Duodenal mucosa (tissue), 2 donors: ENCODE data around the gene CALHM1.
A peak's percentile ranks its signal among the peaks of the same experiment; 100 is the strongest.

Source experiments
- H3K27ac ChIP-seq: one replicate; pipeline ENCODE4 v1.7.0; 2013; ENCODE audit warnings: low read depth, low read length
- H3K27me3 ChIP-seq, 2 donors: one replicate each; pipeline ENCODE4 v1.7.0; 2013; ENCODE audit warnings: low read length in 2 of 2, control low read depth in 1 of 2; ENCODE audit not compliant: insufficient read depth in 2 of 2, control insufficient read depth in 1 of 2
- H3K36me3 ChIP-seq, 2 donors: one replicate each; pipeline ENCODE4 v1.7.0; 2013; ENCODE audit warnings: low read length in 2 of 2, control low read depth in 1 of 2; ENCODE audit not compliant: insufficient read depth in 2 of 2, control insufficient read depth in 1 of 2
- H3K4me1 ChIP-seq, 2 donors: one replicate each; pipeline ENCODE4 v1.7.0; 2013; ENCODE audit warnings: low read length in 2 of 2, control low read depth in 1 of 2; ENCODE audit not compliant: insufficient read depth in 2 of 2, control insufficient read depth in 1 of 2
- H3K4me3 ChIP-seq, 2 donors: one replicate each; pipeline ENCODE4 v1.7.0; 2013; ENCODE audit warnings: low read length in 2 of 2, low read depth in 1 of 2
- H3K9ac ChIP-seq, 2 donors: one replicate each; pipeline ENCODE4 v1.7.0; 2013; ENCODE audit warnings: low read length in 2 of 2, low read depth in 1 of 2
- H3K9me3 ChIP-seq, 2 donors: one replicate each; pipeline ENCODE4 v1.7.0; 2013; ENCODE audit warnings: low read length in 2 of 2, control low read depth in 1 of 2; ENCODE audit not compliant: control insufficient read depth in 1 of 2

The CALHM1 gene

GRCh38 chr10:103456074-103456660 lies 2.5 kb downstream of the CALHM1 start:
- Histone ChIP-seq H3K27me3 (no peaks in the 10 kb centered on the region), H3K36me3 (no peaks in the 10 kb centered on the region), H3K4me1 (peaks cover 4 to 18% of the 10 kb centered on the region in 2 donors), H3K9me3 (no peaks in the 10 kb centered on the region), H3K4me3 (no peak overlapping the region), H3K9ac (no peak overlapping the region), H3K27ac (no peak overlapping the region)

GRCh38 chr10:103455235-103455634 lies 3.5 kb downstream of the CALHM1 start:
- H3K27ac ChIP-seq, result no peak overlapping the region
- H3K27me3 ChIP-seq, result no peaks in the 10 kb centered on the region
- no peak overlapping the region for H3K9ac ChIP-seq
- no peak overlapping the region for H3K4me3 ChIP-seq
- peaks cover 9 to 27% of the 10 kb centered on the region in 2 donors for H3K4me1 ChIP-seq
- H3K9me3 ChIP-seq, result no peaks in the 10 kb centered on the region
- H3K36me3 ChIP-seq, result no peaks in the 10 kb centered on the region

GRCh38 chr10:103454026-103454425 lies 4.7 kb downstream of the CALHM1 start:
- Histone ChIP-seq H3K36me3 (peaks cover 0 to 8% of the 10 kb centered on the region in 2 donors), H3K9me3 (no peaks in the 10 kb centered on the region), H3K27me3 (no peaks in the 10 kb centered on the region), H3K9ac (no peak overlapping the region), H3K4me3 (no peak overlapping the region), H3K4me1 (peaks cover 9 to 39% of the 10 kb centered on the region in 2 donors), H3K27ac (no peak overlapping the region)

- peaks cover 9 to 45% of the 10 kb centered on the region in 2 donors for H3K4me1 ChIP-seq
- peak overlapping the region; percentile 82 for H3K27ac ChIP-seq
- H3K36me3 ChIP-seq, result peaks cover 2 to 17% of the 10 kb centered on the region in 2 donors
- H3K27me3 ChIP-seq, result no peaks in the 10 kb centered on the region
- no peaks in the 10 kb centered on the region for H3K9me3 ChIP-seq
- peak overlapping the region; percentile 79 to 86 for H3K4me3 ChIP-seq
- H3K9ac ChIP-seq, result peak overlapping the region; percentile 64 to 75
Observed at GRCh38 chr10:103452506-103453230, 6.0 kb downstream of the CALHM1 start.

- H3K9ac ChIP-seq, result peak within 1 kb of the TSS; percentile 64 to 75
Observed at GRCh38 chr10:103451831-103452505, 6.7 kb downstream of the CALHM1 start, which contains the start of gene CALHM2. Gene CALHM2, minus strand, starts transcription at chr10:103452370. Its CDS starts 2,429 bp downstream, at chr10:103449941.

GRCh38 chr10:103451091-103451813 lies 7.4 kb downstream of the CALHM1 start:
- Histone ChIP-seq H3K36me3 (peaks cover 6 to 29% of the 10 kb centered on the region in 2 donors), H3K27me3 (no peaks in the 10 kb centered on the region), H3K4me3 (peak overlapping the region; percentile 79 to 86), H3K9me3 (no peaks in the 10 kb centered on the region), H3K27ac (peak overlapping the region; percentile 82), H3K9ac (peak overlapping the region; percentile 64 to 75), H3K4me1 (peaks cover 9 to 45% of the 10 kb centered on the region in 2 donors)

More at GRCh38 chr10:103451831-103452505, 6.7 kb downstream of the CALHM1 start, which contains the start of gene CALHM2:
- H3K4me1 ChIP-seq, result peaks cover 9 to 45% of the 10 kb centered on the region in 2 donors
- no peaks in the 10 kb centered on the region for H3K27me3 ChIP-seq
- H3K27ac ChIP-seq, result peak within 1 kb of the TSS; percentile 82
- peaks cover 6 to 24% of the 10 kb centered on the region in 2 donors for H3K36me3 ChIP-seq
- H3K9me3 ChIP-seq, result no peaks in the 10 kb centered on the region
- H3K4me3 ChIP-seq, result peak within 1 kb of the TSS; percentile 79 to 86

GRCh38 chr10:103450201-103450695 lies 8.5 kb downstream of the CALHM1 start:
- Histone ChIP-seq H3K36me3 (peaks cover 16 to 36% of the 10 kb centered on the region in 2 donors), H3K4me1 (peaks cover 9 to 45% of the 10 kb centered on the region in 2 donors), H3K9me3 (no peaks in the 10 kb centered on the region), H3K27ac (no peak overlapping the region), H3K4me3 (peak overlapping the region; percentile 79 to 86), H3K9ac (peak overlapping the region in 1 of 2 donors; percentile 75), H3K27me3 (no peaks in the 10 kb centered on the region)

- Histone ChIP-seq H3K36me3 (peaks cover 24 to 44% of the 10 kb centered on the region in 2 donors), H3K9ac (no peak overlapping the region), H3K27ac (no peak overlapping the region), H3K4me1 (peaks cover 9 to 45% of the 10 kb centered on the region in 2 donors), H3K9me3 (no peaks in the 10 kb centered on the region), H3K27me3 (no peaks in the 10 kb centered on the region), H3K4me3 (peak overlapping the region in 1 of 2 donors; percentile 79)
Observed at GRCh38 chr10:103449208-103450144, 9.2 kb downstream of the CALHM1 start.

- peaks cover 28 to 51% of the 10 kb centered on the region in 2 donors for H3K36me3 ChIP-seq
- no peak overlapping the region for H3K27ac ChIP-seq
- H3K27me3 ChIP-seq, result no peaks in the 10 kb centered on the region
- H3K9ac ChIP-seq, result no peak overlapping the region
- no peaks in the 10 kb centered on the region for H3K9me3 ChIP-seq
- H3K4me3 ChIP-seq, result no peak overlapping the region
- H3K4me1 ChIP-seq, result peaks cover 9 to 45% of the 10 kb centered on the region in 2 donors
Observed at GRCh38 chr10:103448746-103449145, 10.0 kb downstream of the CALHM1 start.
